ENCODE results near the gene COMTD1. TPM values are rescaled to one million over a fixed set of nuclear protein-coding genes. Genes with fewer than 3 reads are reported as not detected.

COMTD1 gene
- total and polyA plus RNA-seq, 10 donors = 14.2 to 57.4 (median 20.4) TPM

DNA sequence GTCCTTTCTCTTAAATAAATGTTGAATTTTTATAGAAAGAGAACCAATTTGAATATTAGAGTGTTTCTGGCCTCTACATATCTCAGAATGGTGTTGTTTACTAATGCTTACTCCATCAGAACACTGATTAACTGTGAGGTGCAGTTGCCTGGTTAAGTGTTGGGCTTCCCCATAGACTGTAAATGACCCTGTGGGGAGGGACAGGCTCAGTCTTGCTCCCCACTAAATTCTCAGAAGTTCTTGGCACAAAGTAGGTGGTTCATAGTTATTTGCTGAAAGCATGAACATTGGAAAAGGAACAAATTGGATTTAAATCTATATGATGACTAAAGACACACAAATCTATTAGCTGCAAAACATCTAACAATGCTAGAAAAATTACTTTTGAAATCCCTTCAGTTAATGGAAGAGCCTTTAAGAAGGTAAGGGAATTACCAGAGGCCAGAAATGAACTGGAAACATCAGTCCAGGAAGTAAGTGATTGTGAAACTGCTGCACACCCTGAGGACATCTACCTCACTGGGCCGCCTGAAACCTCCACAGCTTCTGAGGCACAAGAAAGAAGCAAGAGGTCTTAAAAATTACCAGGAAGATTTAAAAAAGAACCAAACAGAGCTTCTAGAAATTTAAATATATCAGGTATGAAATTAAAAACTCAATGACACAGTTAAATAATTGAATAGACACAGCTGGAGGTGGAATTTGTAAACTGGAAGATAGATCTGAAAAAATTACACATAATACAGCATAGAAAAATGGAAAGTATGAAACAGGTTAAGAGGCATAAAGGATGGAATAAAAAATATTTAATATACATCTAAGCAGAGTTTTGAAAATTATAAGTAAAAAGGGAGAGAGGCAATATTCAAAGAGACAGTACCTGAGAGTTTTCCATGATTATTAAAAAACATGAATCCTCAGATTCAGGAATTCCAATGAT, 17.8 kb upstream of the COMTD1 start:
- WGBS, 5 donors = 80 to 97% (median 92%) methylated on average over 1 of the region's 1 CpG
- intact Hi-C loops (cut with DNase I; ENCODE audit: low total_unique reads) = no loop called here
- Histone ChIP-seq H3K36me3 (no peaks in the 10 kb centered on the region), H3K27ac (no peak overlapping the region), H3K4me1 (no peaks in the 10 kb centered on the region), H3K27me3 (replicated peaks in 1 of 7) (no peaks in the 10 kb centered on the region), H3K4me3 (no peak overlapping the region), H3K9me3 (peaks cover 0 to 40% (median 32%) of the 10 kb centered on the region in 8 donors)
- TF ChIP-seq POLR2AphosphoS5 (IDR thresholded peaks at IDR 0.05) = no peak
- TF ChIP-seq, protein P1, sequence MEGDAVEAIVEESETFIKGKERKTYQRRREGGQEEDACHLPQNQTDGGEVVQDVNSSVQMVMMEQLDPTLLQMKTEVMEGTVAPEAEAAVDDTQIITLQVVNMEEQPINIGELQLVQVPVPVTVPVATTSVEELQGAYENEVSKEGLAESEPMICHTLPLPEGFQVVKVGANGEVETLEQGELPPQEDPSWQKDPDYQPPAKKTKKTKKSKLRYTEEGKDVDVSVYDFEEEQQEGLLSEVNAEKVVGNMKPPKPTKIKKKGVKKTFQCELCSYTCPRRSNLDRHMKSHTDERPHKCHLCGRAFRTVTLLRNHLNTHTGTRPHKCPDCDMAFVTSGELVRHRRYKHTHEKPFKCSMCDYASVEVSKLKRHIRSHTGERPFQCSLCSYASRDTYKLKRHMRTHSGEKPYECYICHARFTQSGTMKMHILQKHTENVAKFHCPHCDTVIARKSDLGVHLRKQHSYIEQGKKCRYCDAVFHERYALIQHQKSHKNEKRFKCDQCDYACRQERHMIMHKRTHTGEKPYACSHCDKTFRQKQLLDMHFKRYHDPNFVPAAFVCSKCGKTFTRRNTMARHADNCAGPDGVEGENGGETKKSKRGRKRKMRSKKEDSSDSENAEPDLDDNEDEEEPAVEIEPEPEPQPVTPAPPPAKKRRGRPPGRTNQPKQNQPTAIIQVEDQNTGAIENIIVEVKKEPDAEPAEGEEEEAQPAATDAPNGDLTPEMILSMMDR (IDR thresholded peaks at IDR 0.05 in 8 of 11, conservative IDR thresholded peaks at IDR 0.05 in 3 of 11) = no peak
- no peak for TF ChIP-seq POLR2A (IDR thresholded peaks at IDR 0.05)
- no peak for DNase-seq

DNA sequence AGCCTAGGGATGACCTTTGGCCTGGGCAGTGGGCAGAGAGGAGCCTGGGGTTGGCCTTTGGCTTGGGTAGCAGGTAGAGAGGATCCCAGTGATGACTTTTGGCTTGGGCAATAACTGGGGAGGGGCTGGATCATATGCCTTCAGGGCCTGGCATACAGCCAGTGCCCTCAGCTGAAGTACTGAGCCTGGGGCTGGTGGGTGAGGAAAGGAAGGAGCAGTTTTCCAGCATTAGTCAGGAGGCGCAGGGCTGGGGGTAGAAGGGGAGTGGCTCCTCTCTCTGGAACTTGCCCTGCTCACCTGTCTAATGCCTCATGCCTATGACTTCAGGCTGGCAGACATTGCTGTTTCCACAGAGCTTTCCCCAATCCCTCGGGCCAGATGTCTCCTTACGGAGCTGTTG, 15.2 kb upstream of the COMTD1 start:
- Histone ChIP-seq H3K27me3 (replicated peaks in 1 of 7) (no peaks in the 10 kb centered on the region), H3K4me3 (no peak overlapping the region), H3K4me1 (no peaks in the 10 kb centered on the region), H3K9me3 (peaks cover 0 to 40% (median 32%) of the 10 kb centered on the region in 8 donors), H3K36me3 (no peaks in the 10 kb centered on the region), H3K27ac (no peak overlapping the region)
- WGBS, 5 donors = 89 to 94% (median 93%) methylated on average over 3 of the region's 3 CpGs
- no peak for DNase-seq
- TF ChIP-seq, protein P1 (IDR thresholded peaks at IDR 0.05 in 8 of 11, conservative IDR thresholded peaks at IDR 0.05 in 3 of 11) = no peak
- TF ChIP-seq POLR2AphosphoS5 (IDR thresholded peaks at IDR 0.05) = no peak
- TF ChIP-seq POLR2A (IDR thresholded peaks at IDR 0.05) = no peak
- intact Hi-C loops (cut with DNase I; ENCODE audit: low total_unique reads) = no loop called here

DNA sequence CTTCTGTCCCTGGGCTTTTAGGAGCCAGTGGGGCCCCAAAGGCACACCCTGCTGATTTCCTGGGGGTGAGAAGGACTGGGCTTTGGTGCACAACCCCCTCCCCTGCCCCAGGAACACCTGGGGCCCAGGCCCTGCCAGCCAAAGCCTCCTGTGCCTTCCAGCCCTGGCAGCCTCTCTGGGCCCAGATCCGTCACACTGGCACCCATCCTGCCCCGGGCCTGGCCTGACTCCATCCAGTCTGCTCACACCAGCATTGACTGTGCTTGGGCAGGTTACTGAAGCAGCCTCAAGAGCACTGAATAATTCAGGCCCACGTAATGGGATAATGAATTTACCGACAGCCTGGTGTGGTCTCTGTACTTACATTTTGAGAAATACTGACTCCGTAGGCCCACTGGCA, 12.0 kb upstream of the COMTD1 start:
- Histone ChIP-seq H3K4me3 (no peak overlapping the region), H3K27me3 (replicated peaks in 1 of 7) (no peaks in the 10 kb centered on the region), H3K4me1 (no peaks in the 10 kb centered on the region), H3K9me3 (peaks cover 0 to 11% (median 8%) of the 10 kb centered on the region in 8 donors), H3K27ac (no peak overlapping the region), H3K36me3 (no peaks in the 10 kb centered on the region)
- DNase-seq = no peak
- intact Hi-C loops (cut with DNase I; ENCODE audit: low total_unique reads) = no loop called here
- WGBS, 5 donors = 88 to 94% (median 91%) methylated on average over 4 to 5 of the region's 5 CpGs
- TF ChIP-seq POLR2A (IDR thresholded peaks at IDR 0.05) = no peak

DNA sequence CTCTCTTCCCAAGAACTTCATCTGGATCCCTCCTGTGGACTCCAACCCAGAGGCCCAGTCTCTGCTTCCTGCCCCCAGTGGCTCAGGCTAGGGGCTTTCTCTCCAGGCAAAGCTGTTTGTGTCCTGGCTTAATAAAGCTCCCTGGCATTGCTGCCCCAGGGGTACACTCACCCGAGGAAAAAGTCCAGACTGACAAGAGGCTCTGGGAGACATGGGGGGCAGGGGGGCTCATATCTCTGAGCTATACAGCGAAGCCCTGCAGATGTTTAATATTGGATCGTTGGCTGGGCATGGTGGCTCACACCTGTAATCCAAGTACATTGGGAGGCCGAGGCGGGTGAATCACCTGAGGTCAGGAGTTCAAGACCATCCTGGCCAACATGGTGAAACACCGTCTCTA, 10.7 kb upstream of the COMTD1 start:
- 82 to 94% (median 88%) methylated on average over 5 to 6 of the region's 6 CpGs for WGBS, 5 donors
- no peak overlapping the region for H3K4me3 ChIP-seq
- no peak for DNase-seq
- no peaks in the 10 kb centered on the region for H3K9me3 ChIP-seq
- H3K27me3 ChIP-seq (replicated peaks in 1 of 7) = no peaks in the 10 kb centered on the region
- no peaks in the 10 kb centered on the region for H3K4me1 ChIP-seq
- TF ChIP-seq POLR2AphosphoS5 (IDR thresholded peaks at IDR 0.05) = no peak
- no peaks in the 10 kb centered on the region for H3K36me3 ChIP-seq
- intact Hi-C loops (cut with DNase I; ENCODE audit: low total_unique reads) = no loop called here
- H3K27ac ChIP-seq = no peak overlapping the region

Data from spleen (tissue), 11 donors.